Fibroblast of lung (primary cell): ENCODE results near the gene RYR2. TPM values are rescaled to one million over a fixed set of nuclear protein-coding genes. Genes with fewer than 3 reads are reported as not detected.

ENCODE experiments used
- DNase-seq, 2 donors: peaks; one replicate each; pipeline versions ENCODE4 v3.0.0 to v3.0.0-alpha.2; 2010; ENCODE audit warnings: low read depth in 2 of 2
- H2AFZ ChIP-seq: 2 replicates; pipeline ENCODE4 v1.5.1; 2012; ENCODE audit warnings: low read length, control low read depth, inconsistent platforms
- H3K27ac ChIP-seq: 2 replicates; pipeline ENCODE4 v1.5.1; 2011; ENCODE audit warnings: low read length, control low read depth; ENCODE audit not compliant: insufficient read depth
- H3K27me3 ChIP-seq: 2 replicates; pipeline ENCODE4 v1.5.1; 2011; ENCODE audit warnings: mild to moderate bottlenecking, low read length; ENCODE audit not compliant: control insufficient read depth, insufficient read depth
- H3K36me3 ChIP-seq: 2 replicates; pipeline ENCODE4 v1.5.1; 2011; ENCODE audit warnings: low read length; ENCODE audit not compliant: control insufficient read depth, insufficient read depth
- H3K4me1 ChIP-seq: 2 replicates; pipeline ENCODE4 v1.5.1; 2011; ENCODE audit warnings: low read length; ENCODE audit not compliant: control insufficient read depth, insufficient read depth; ENCODE audit errors: extremely low read depth
- H3K4me2 ChIP-seq: 2 replicates; pipeline ENCODE4 v1.5.1; 2011; ENCODE audit warnings: low read length, control low read depth; ENCODE audit not compliant: insufficient read depth; ENCODE audit errors: extremely low read depth
- H3K4me3 ChIP-seq, 4 experiments: fragments of 200-600 bp in 1 of 4; sonication (generic) in 1 of 4; replicated peaks in 1 of 4; 2 replicates each; pipeline ENCODE4 v1.5.1; 2011 to 2016; ENCODE audit warnings: low read length in 4 of 4, low read depth in 3 of 4, mild to moderate bottlenecking in 3 of 4, control low read depth in 2 of 4, inconsistent platforms in 1 of 4, mixed read lengths in 1 of 4; ENCODE audit not compliant: insufficient read depth in 1 of 4; ENCODE audit errors: control extremely low read depth in 1 of 4
- H3K79me2 ChIP-seq: 2 replicates; pipeline ENCODE4 v1.5.1; 2012; ENCODE audit warnings: mild to moderate bottlenecking, low read length, inconsistent platforms; ENCODE audit not compliant: control insufficient read depth, insufficient read depth
- H3K9ac ChIP-seq: 2 replicates; pipeline ENCODE4 v1.5.1; 2011; ENCODE audit warnings: mild to moderate bottlenecking, low read length, control low read depth; ENCODE audit not compliant: insufficient read depth
- H3K9me3 ChIP-seq: 2 replicates; pipeline ENCODE4 v1.5.1; 2012; ENCODE audit warnings: low read depth, low read length; ENCODE audit not compliant: control insufficient read depth, insufficient read depth
- H4K20me1 ChIP-seq: 2 replicates; pipeline ENCODE4 v1.5.1; 2011; ENCODE audit warnings: low read length; ENCODE audit not compliant: control insufficient read depth, insufficient read depth; ENCODE audit errors: extremely low read depth
- EZH2 ChIP-seq: IDR thresholded peaks from 2 replicates; pipeline ENCODE4 v1.5.1; 2012; ENCODE audit warnings: low read length, control low read depth, mild to moderate bottlenecking; ENCODE audit errors: missing control alignments
- polyA plus RNA-seq, 2 donors: library from polyadenylated mRNA; depleted of rRNA in 1 of 2; stranded (reverse) in 1 of 2; unstranded in 1 of 2; fragments of >200 nt; gene quantifications; 2 replicates each; pipeline ENCODE4 v1.2.1, GENCODE V29; 2011 to 2012; ENCODE audit warnings: missing spikeins in 1 of 2
- total RNA-seq: library from RNA; depleted of rRNA; stranded (reverse); fragments of >200 nt; gene quantifications from 2 replicates; pipeline ENCODE4 v1.2.1, GENCODE V29; 2014
- TF ChIP-seq, protein P1 (sequence below), 2 donors: IDR thresholded peaks in 1 of 2; conservative IDR thresholded peaks in 1 of 2; 1 replicate in 1 of 2; 2 replicates in 1 of 2; pipeline ENCODE4 v1.5.1; 2011 to 2012; ENCODE audit warnings: low read length in 2 of 2, control low read depth in 1 of 2, inconsistent platforms in 1 of 2, low read depth in 1 of 2, mild to moderate bottlenecking in 1 of 2

The RYR2 gene
- total and polyA plus RNA-seq, 2 donors (not counting 1 experiment from before 2014, with no cell fraction given): 0.06 to 0.17 TPM

GRCh38 chr1:237440346-237440745, 398.4 kb downstream of the RYR2 start:
- Histone ChIP-seq H3K79me2 (no peaks in the 10 kb centered on the region), H4K20me1 (no peaks in the 10 kb centered on the region), H3K9me3 (no peaks in the 10 kb centered on the region), H3K27me3 (no peaks in the 10 kb centered on the region), H3K4me2 (no peak overlapping the region), H3K4me3 (no peak overlapping the region), H3K4me1 (no peaks in the 10 kb centered on the region), H3K9ac (no peak overlapping the region), H2AFZ (no peak overlapping the region), H3K27ac (no peak overlapping the region), H3K36me3 (no peaks in the 10 kb centered on the region)
- DNase-seq: no peak
- TF ChIP-seq, protein P1, sequence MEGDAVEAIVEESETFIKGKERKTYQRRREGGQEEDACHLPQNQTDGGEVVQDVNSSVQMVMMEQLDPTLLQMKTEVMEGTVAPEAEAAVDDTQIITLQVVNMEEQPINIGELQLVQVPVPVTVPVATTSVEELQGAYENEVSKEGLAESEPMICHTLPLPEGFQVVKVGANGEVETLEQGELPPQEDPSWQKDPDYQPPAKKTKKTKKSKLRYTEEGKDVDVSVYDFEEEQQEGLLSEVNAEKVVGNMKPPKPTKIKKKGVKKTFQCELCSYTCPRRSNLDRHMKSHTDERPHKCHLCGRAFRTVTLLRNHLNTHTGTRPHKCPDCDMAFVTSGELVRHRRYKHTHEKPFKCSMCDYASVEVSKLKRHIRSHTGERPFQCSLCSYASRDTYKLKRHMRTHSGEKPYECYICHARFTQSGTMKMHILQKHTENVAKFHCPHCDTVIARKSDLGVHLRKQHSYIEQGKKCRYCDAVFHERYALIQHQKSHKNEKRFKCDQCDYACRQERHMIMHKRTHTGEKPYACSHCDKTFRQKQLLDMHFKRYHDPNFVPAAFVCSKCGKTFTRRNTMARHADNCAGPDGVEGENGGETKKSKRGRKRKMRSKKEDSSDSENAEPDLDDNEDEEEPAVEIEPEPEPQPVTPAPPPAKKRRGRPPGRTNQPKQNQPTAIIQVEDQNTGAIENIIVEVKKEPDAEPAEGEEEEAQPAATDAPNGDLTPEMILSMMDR (conservative IDR thresholded peaks at IDR 0.05 in 1 of 2, IDR thresholded peaks at IDR 0.05 in 1 of 2; ENCODE audit: low read depth in 1 of 2, low read length in 2 of 2): no peak
- no peak for TF ChIP-seq EZH2

DNA sequence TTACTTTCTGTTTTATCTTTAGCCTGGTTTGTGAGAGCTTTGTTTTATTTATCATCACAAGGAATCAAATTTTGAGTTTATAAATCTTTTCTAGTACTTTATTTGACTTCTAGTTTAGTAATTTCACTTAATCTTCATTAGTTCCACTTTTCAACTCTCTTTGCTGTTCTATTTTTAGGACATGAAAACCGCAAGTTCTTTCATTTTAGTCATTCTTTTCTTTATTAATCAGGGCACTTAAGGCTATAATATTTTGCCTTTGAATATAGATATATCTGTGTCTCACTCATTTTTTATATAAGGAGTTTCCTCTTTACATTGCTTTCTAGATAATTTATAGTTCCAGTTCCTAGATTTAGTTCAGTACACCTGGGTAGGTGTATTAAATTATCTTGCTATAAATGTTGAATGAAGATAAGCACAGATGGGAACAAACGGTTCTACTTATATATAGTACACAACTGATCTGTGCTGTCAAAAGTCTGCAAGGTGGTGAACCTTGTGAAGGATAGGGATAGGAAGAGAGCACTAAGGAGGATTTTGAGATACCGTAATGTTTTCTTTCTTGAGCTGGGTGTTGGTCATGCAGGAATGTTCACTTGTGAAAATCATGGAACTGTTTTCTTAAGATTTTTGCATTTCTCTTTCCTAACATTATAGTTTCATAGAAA, 402.3 kb downstream of the RYR2 start:
- no peaks in the 10 kb centered on the region for H3K9me3 ChIP-seq
- H3K4me1 ChIP-seq: no peaks in the 10 kb centered on the region
- H3K36me3 ChIP-seq: no peaks in the 10 kb centered on the region
- DNase-seq: no peak
- no peak overlapping the region for H2AFZ ChIP-seq
- no peaks in the 10 kb centered on the region for H4K20me1 ChIP-seq
- H3K27me3 ChIP-seq: no peaks in the 10 kb centered on the region
- no peak overlapping the region for H3K9ac ChIP-seq
- H3K4me2 ChIP-seq: no peak overlapping the region
- H3K4me3 ChIP-seq: no peak overlapping the region
- no peaks in the 10 kb centered on the region for H3K79me2 ChIP-seq
- TF ChIP-seq EZH2: no peak
- TF ChIP-seq, protein P1 (conservative IDR thresholded peaks at IDR 0.05 in 1 of 2, IDR thresholded peaks at IDR 0.05 in 1 of 2; ENCODE audit: low read depth in 1 of 2, low read length in 2 of 2): no peak
- no peak overlapping the region for H3K27ac ChIP-seq

DNA sequence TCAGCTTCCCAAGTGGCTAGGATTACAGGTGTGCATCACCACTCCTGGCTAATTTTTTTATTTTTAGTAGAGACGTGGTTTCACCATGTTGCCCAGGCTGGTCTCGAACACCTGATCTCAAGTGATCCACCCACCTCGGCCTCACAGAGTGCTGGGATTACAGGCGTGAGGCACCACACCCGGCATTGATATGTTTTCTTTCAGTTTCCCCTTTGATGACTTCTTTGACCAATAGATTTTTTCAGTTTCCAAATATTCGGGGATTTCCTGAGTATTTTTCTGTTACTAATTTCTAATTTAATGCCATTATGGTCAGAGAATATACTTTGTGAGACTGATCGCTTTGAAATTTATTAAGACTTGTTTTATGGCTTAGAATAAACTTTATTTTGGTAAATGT, 406.1 kb downstream of the RYR2 start:
- H3K4me3 ChIP-seq: no peak overlapping the region
- no peak for TF ChIP-seq EZH2
- TF ChIP-seq, protein P1 (conservative IDR thresholded peaks at IDR 0.05 in 1 of 2, IDR thresholded peaks at IDR 0.05 in 1 of 2; ENCODE audit: low read depth in 1 of 2, low read length in 2 of 2): no peak
- no peaks in the 10 kb centered on the region for H3K4me1 ChIP-seq
- H3K4me2 ChIP-seq: no peak overlapping the region
- H3K9me3 ChIP-seq: no peaks in the 10 kb centered on the region
- H3K79me2 ChIP-seq: no peaks in the 10 kb centered on the region
- H4K20me1 ChIP-seq: no peaks in the 10 kb centered on the region
- no peak overlapping the region for H3K27ac ChIP-seq
- no peak overlapping the region for H3K9ac ChIP-seq
- no peak overlapping the region for H2AFZ ChIP-seq
- no peak for DNase-seq
- H3K36me3 ChIP-seq: no peaks in the 10 kb centered on the region
- no peaks in the 10 kb centered on the region for H3K27me3 ChIP-seq
